Measurements from ENCODE around the gene MAP3K13. TPM values are rescaled to one million over a fixed set of nuclear protein-coding genes. Genes with fewer than 3 reads are reported as not detected.

Gene MAP3K13
- polyA plus RNA-seq, 1 donor (not counting 4 experiments of a cell fraction or from before 2014, with no cell fraction given) = 23.0 TPM

DNA sequence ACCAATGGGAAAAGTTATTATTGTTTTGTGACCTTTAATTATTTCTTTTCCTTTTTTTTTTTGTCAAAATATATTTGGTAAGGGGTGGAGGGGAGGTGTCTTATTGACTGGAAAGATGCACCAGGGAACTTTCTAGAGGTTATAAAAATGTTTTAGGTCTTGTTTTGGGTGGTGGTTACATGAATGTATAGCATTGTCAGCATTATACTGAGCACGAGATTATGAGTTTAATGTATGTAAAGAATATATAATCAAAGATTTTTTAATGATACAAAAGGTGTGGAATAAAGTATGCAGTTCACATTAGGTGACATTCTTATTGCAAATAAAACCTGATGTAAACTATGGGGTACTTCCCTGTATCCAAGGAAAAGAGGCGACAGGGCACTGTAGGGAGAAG lies 23.0 kb upstream of the MAP3K13 start:
- Histone ChIP-seq H4K20me1 (ENCODE audit: control insufficient read depth, extremely low read depth, insufficient read depth, low read length) (no peaks in the 10 kb centered on the region), H3K27ac (ENCODE audit: control insufficient read depth, insufficient read depth, low read length) (no peak overlapping the region), H3K27me3 (ENCODE audit: control insufficient read depth, extremely low read depth, insufficient read depth, low read length) (no peaks in the 10 kb centered on the region), H3K36me3 (ENCODE audit: control insufficient read depth in 2 of 2, extremely low read depth in 1 of 2, insufficient read depth in 2 of 2, low read length in 2 of 2) (no peaks in the 10 kb centered on the region), H3K79me2 (ENCODE audit: control insufficient read depth, insufficient read depth, low read length) (no peaks in the 10 kb centered on the region), H3K9me3 (ENCODE audit: control insufficient read depth, low read depth, low read length) (no peaks in the 10 kb centered on the region), H3K4me1 (ENCODE audit: control insufficient read depth, extremely low read depth, insufficient read depth, low read length) (peaks cover 38% of the 10 kb centered on the region), H3K9me1 (ENCODE audit: control insufficient read depth, extremely low read depth, insufficient read depth, low read length) (no peaks in the 10 kb centered on the region), H2AFZ (ENCODE audit: control insufficient read depth, low read length) (no peak overlapping the region), H3K4me2 (ENCODE audit: control insufficient read depth, extremely low read depth, insufficient read depth, low read depth, low read length) (no peak overlapping the region), H3K4me3 (ENCODE audit: control insufficient read depth in 2 of 3, extremely low read depth in 1 of 3, insufficient read depth in 2 of 3, low read depth in 1 of 3, low read length in 3 of 3) (no peak overlapping the region), H3K9ac (ENCODE audit: control insufficient read depth, extremely low read depth, insufficient read depth, low read length) (no peak overlapping the region)
- FAIRE-seq = no peak
- TF ChIP-seq CTCF (optimal IDR thresholded peaks at IDR 0.05 in 1 of 3, IDR thresholded peaks at IDR 0.05 in 1 of 3, conservative IDR thresholded peaks at IDR 0.05 in 1 of 3; ENCODE audit: extremely low read depth in 1 of 3, insufficient read depth in 2 of 3, low read length in 3 of 3) = no peak
- no peak for TF ChIP-seq EZH2 (IDR thresholded peaks at IDR 0.05; ENCODE audit: low read length)
- dilution Hi-C loops (cut with MboI; ENCODE audit: extremely low pct_ligation_motif_present, low sequenced_read_pairs) = no loop called here
- DNase-seq (ENCODE audit: low read depth, low spot score) = no peak

DNA sequence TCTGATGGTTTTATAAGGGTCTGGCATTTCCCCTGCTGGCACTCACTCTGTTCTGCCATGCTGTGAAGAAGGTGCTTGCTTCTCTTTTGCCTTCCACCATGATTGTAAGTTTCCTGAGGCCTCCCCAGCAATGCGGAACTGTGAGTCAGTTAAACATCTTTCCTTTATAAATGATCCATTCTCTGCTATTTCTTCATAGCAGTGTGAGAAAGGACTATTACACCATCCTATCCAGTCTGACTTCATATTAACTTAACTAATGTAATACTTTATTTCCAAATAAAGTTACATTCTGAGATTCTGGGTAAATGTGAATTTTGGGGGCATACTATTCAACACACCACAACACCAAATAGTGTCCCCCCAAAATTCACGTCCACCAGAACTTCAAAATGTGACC lies 22.2 kb upstream of the MAP3K13 start:
- H3K4me2 ChIP-seq (ENCODE audit: control insufficient read depth, extremely low read depth, insufficient read depth, low read depth, low read length) = no peak overlapping the region
- FAIRE-seq (no peak), DNase-seq (ENCODE audit: low read depth, low spot score) (no peak)
- no peaks in the 10 kb centered on the region for H4K20me1 ChIP-seq (ENCODE audit: control insufficient read depth, extremely low read depth, insufficient read depth, low read length)
- H3K27me3 ChIP-seq (ENCODE audit: control insufficient read depth, extremely low read depth, insufficient read depth, low read length) = no peaks in the 10 kb centered on the region
- no peak overlapping the region for H3K4me3 ChIP-seq (ENCODE audit: control insufficient read depth in 2 of 3, extremely low read depth in 1 of 3, insufficient read depth in 2 of 3, low read depth in 1 of 3, low read length in 3 of 3)
- dilution Hi-C loops (cut with MboI; ENCODE audit: extremely low pct_ligation_motif_present, low sequenced_read_pairs) = no loop called here
- TF ChIP-seq CTCF (optimal IDR thresholded peaks at IDR 0.05 in 1 of 3, IDR thresholded peaks at IDR 0.05 in 1 of 3, conservative IDR thresholded peaks at IDR 0.05 in 1 of 3; ENCODE audit: extremely low read depth in 1 of 3, insufficient read depth in 2 of 3, low read length in 3 of 3) (no peak), EZH2 (IDR thresholded peaks at IDR 0.05; ENCODE audit: low read length) (no peak)
- H3K9ac ChIP-seq (ENCODE audit: control insufficient read depth, extremely low read depth, insufficient read depth, low read length) = no peak overlapping the region
- no peaks in the 10 kb centered on the region for H3K79me2 ChIP-seq (ENCODE audit: control insufficient read depth, insufficient read depth, low read length)
- H3K9me3 ChIP-seq (ENCODE audit: control insufficient read depth, low read depth, low read length) = no peaks in the 10 kb centered on the region
- peaks cover 32% of the 10 kb centered on the region for H3K4me1 ChIP-seq (ENCODE audit: control insufficient read depth, extremely low read depth, insufficient read depth, low read length)
- H2AFZ ChIP-seq (ENCODE audit: control insufficient read depth, low read length) = no peak overlapping the region
- H3K9me1 ChIP-seq (ENCODE audit: control insufficient read depth, extremely low read depth, insufficient read depth, low read length) = no peaks in the 10 kb centered on the region
- no peak overlapping the region for H3K27ac ChIP-seq (ENCODE audit: control insufficient read depth, insufficient read depth, low read length)
- H3K36me3 ChIP-seq (ENCODE audit: control insufficient read depth in 2 of 2, extremely low read depth in 1 of 2, insufficient read depth in 2 of 2, low read length in 2 of 2) = no peaks in the 10 kb centered on the region
